H9 (cell line): Measurements from ENCODE around the gene GNAT3. TPM values are rescaled to one million over a fixed set of nuclear protein-coding genes. Genes with fewer than 3 reads are reported as not detected.

Experiments
- DNase-seq: peaks from one replicate; pipeline ENCODE4 v3.0.0-alpha.2; 2017
- H2AFZ ChIP-seq: one replicate; pipeline ENCODE4 v1.6.1; 2013; ENCODE audit warnings: mild to moderate bottlenecking, low read length, control low read depth, moderate library complexity
- H2AK5ac ChIP-seq: 2 replicates; pipeline ENCODE4 v1.6.1; 2013; ENCODE audit warnings: low read length, control low read depth, mixed read lengths; ENCODE audit not compliant: insufficient read length
- H2BK120ac ChIP-seq: one replicate; pipeline ENCODE4 v1.6.1; 2013; ENCODE audit warnings: low read depth, mild to moderate bottlenecking, low read length, control low read depth, inconsistent platforms; ENCODE audit not compliant: poor library complexity, severe bottlenecking
- H2BK12ac ChIP-seq: 2 replicates; pipeline ENCODE4 v1.6.1; 2013; ENCODE audit warnings: low read length, control low read depth, mixed read lengths, low read depth; ENCODE audit not compliant: insufficient read length
- H2BK15ac ChIP-seq: 2 replicates; pipeline ENCODE4 v1.6.1; 2013; ENCODE audit warnings: low read depth, low read length, control low read depth
- H2BK20ac ChIP-seq: one replicate; pipeline ENCODE4 v1.6.1; 2013; ENCODE audit warnings: low read depth, mild to moderate bottlenecking, low read length, control low read depth, inconsistent platforms; ENCODE audit not compliant: poor library complexity, severe bottlenecking
- H2BK5ac ChIP-seq: 2 replicates; pipeline ENCODE4 v1.6.1; 2013; ENCODE audit warnings: low read length, control low read depth, mixed read lengths; ENCODE audit not compliant: insufficient read length
- H3K14ac ChIP-seq: 2 replicates; pipeline ENCODE4 v1.6.1; 2013; ENCODE audit warnings: low read length, control low read depth; ENCODE audit not compliant: insufficient read depth
- H3K18ac ChIP-seq: 2 replicates; pipeline ENCODE4 v1.6.1; 2013; ENCODE audit warnings: low read depth, mild to moderate bottlenecking, mixed read lengths, low read length, control low read depth; ENCODE audit not compliant: insufficient read length
- H3K23ac ChIP-seq: 2 replicates; pipeline ENCODE4 v1.6.1; 2013; ENCODE audit warnings: low read length, control low read depth, mixed read lengths, low read depth; ENCODE audit not compliant: insufficient read length
- H3K23me2 ChIP-seq: 2 replicates; pipeline ENCODE4 v1.6.1; 2013; ENCODE audit warnings: low read depth, mild to moderate bottlenecking, mixed read lengths, low read length, control low read depth; ENCODE audit not compliant: insufficient read length, poor library complexity, severe bottlenecking
- H3K27ac ChIP-seq: 2 replicates; pipeline ENCODE4 v1.5.1; 2013; ENCODE audit warnings: low read length, control low read depth, mixed read lengths, low read depth; ENCODE audit not compliant: insufficient read length
- H3K27me3 ChIP-seq: 2 replicates; pipeline ENCODE4 v1.6.1; 2013; ENCODE audit warnings: low read length, control low read depth, inconsistent platforms; ENCODE audit not compliant: insufficient read depth
- H3K4ac ChIP-seq: 2 replicates; pipeline ENCODE4 v1.6.1; 2013; ENCODE audit warnings: low read depth, mild to moderate bottlenecking, control low read depth, inconsistent platforms, low read length, moderate library complexity
- H3K4me1 ChIP-seq: 2 replicates; pipeline ENCODE4 v1.6.1; 2013; ENCODE audit warnings: low read length, control low read depth, inconsistent platforms; ENCODE audit not compliant: insufficient read depth
- H3K4me2 ChIP-seq: 2 replicates; pipeline ENCODE4 v1.6.1; 2013; ENCODE audit warnings: low read length, control low read depth, mixed read lengths; ENCODE audit not compliant: insufficient read length, insufficient read depth
- H3K56ac ChIP-seq: 2 replicates; pipeline ENCODE4 v1.6.1; 2013; ENCODE audit warnings: low read depth, mild to moderate bottlenecking, mixed read lengths, low read length, control low read depth; ENCODE audit not compliant: insufficient read length
- H3K79me1 ChIP-seq: 2 replicates; pipeline ENCODE4 v1.6.1; 2013; ENCODE audit warnings: low read depth, mild to moderate bottlenecking, moderate library complexity, low read length, control low read depth, inconsistent platforms; ENCODE audit not compliant: insufficient read depth, poor library complexity, severe bottlenecking
- H3K79me2 ChIP-seq: 2 replicates; pipeline ENCODE4 v1.6.1; 2013; ENCODE audit warnings: low read length, control low read depth, inconsistent platforms; ENCODE audit not compliant: insufficient read depth
- H3K9ac ChIP-seq: 2 replicates; pipeline ENCODE4 v1.6.1; 2013; ENCODE audit warnings: low read length, control low read depth, mixed read lengths; ENCODE audit not compliant: insufficient read length; ENCODE audit errors: extremely low read depth
- H3K9me3 ChIP-seq: one replicate; pipeline ENCODE4 v1.6.1; 2013; ENCODE audit warnings: low read depth, low read length, inconsistent platforms; ENCODE audit not compliant: control insufficient read depth
- H3T11ph ChIP-seq: one replicate; pipeline ENCODE4 v1.6.1; 2013; ENCODE audit warnings: mild to moderate bottlenecking, low read length, control low read depth, inconsistent platforms
- H4K20me1 ChIP-seq: one replicate; pipeline ENCODE4 v1.6.1; 2013; ENCODE audit not compliant: control insufficient read depth, insufficient read length, insufficient read depth
- H4K5ac ChIP-seq: 2 replicates; pipeline ENCODE4 v1.6.1; 2013; ENCODE audit warnings: low read depth, mild to moderate bottlenecking, mixed read lengths, low read length, control low read depth; ENCODE audit not compliant: insufficient read length
- H4K8ac ChIP-seq: replicated peaks from 2 replicates; pipeline ENCODE4 v1.6.1; 2013; ENCODE audit warnings: low read length, control low read depth, mixed read lengths, low read depth; ENCODE audit not compliant: insufficient read length
- H4K91ac ChIP-seq: 2 replicates; pipeline ENCODE4 v1.6.1; 2013; ENCODE audit warnings: low read depth, mild to moderate bottlenecking, moderate library complexity, mixed read lengths, low read length, control low read depth; ENCODE audit not compliant: insufficient read length
- H3K27ac Mint-ChIP-seq, 3 experiments: 2 replicates in 2 of 3; 3 replicates in 1 of 3; pipeline ENCODE4 v1.8.0; 2020 to 2021; ENCODE audit warnings: mixed read lengths in 3 of 3, mild to moderate bottlenecking in 1 of 3, moderate library complexity in 1 of 3
- H3K27me3 Mint-ChIP-seq: 2 replicates; pipeline ENCODE4 v1.8.0; 2021; ENCODE audit warnings: low read depth, mild to moderate bottlenecking, moderate library complexity, mixed read lengths
- H3K36me3 Mint-ChIP-seq, 3 experiments: 2 replicates in 2 of 3; 3 replicates in 1 of 3; pipeline ENCODE4 v1.8.0; 2020 to 2021; ENCODE audit warnings: low read depth in 3 of 3, mixed read lengths in 3 of 3; ENCODE audit not compliant: insufficient read depth in 1 of 3
- H3K4me1 Mint-ChIP-seq, 2 experiments: 2 replicates each; pipeline ENCODE4 v1.8.0; 2020; ENCODE audit warnings: mixed read lengths in 2 of 2
- H3K4me3 Mint-ChIP-seq, 2 experiments: 2 replicates in 1 of 2; 3 replicates in 1 of 2; pipeline ENCODE4 v1.8.0; 2020 to 2021; ENCODE audit warnings: mild to moderate bottlenecking in 2 of 2, mixed read lengths in 2 of 2, moderate library complexity in 1 of 2
- H3K9me3 Mint-ChIP-seq, 2 experiments: 2 replicates in 1 of 2; 3 replicates in 1 of 2; pipeline ENCODE4 v1.8.0; 2020; ENCODE audit warnings: mild to moderate bottlenecking in 2 of 2, mixed read lengths in 2 of 2, moderate library complexity in 1 of 2
- WGBS: extraction: QIAGEN DNeasy Blood & Tissue Kit; methylation state at CpG from one replicate; pipeline ENCODE4 v1.1.7; 2013; ENCODE audit warnings: missing lambda C conversion rate, low lambda C conversion rate, mixed read lengths; ENCODE audit not compliant: insufficient read length; ENCODE audit errors: extremely low coverage; 5-methylcytosine and 5-hydroxymethylcytosine counted together
- total RNA-seq: library from RNA; stranded (reverse); gene quantifications from 2 replicates; pipeline ENCODE4 v1.2.1, GENCODE V29; 2021
- TF ChIP-seq, protein P1 (sequence below): fragments of 200-600 bp; sonication (generic); conservative IDR thresholded peaks from 3 replicates; pipeline ENCODE4 v1.8.0; 2021; ENCODE audit warnings: antibody characterized with exemption, mild to moderate bottlenecking

GNAT3 gene
- total RNA-seq, 1 experiment from 2014 or later: not detected

DNA sequence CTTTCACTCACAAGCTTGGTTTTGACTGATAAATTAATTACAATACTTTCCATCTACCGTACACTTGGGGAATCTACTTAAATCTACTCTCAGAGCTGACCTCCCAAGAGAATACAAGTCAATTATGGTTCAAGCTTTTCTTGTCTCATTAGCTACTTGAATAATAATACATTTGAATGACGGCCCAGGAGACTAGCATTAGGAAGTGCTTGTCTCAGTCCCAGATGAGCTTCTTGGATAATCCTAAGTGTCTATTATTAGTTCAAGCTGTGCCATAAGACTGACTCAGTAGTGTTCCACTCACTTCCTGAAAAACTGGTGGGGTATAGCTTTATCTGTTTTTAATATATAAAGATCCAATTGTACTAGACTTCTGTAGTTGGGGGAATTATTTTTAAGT, 100.2 kb downstream of the GNAT3 start:
- H3K23me2 ChIP-seq: no peaks in the 10 kb centered on the region
- H3K23ac ChIP-seq: no peak overlapping the region
- H2BK5ac ChIP-seq: no peak overlapping the region
- Mint-ChIP-seq H3K4me1 (peaks cover 6% of the 10 kb centered on the region in 2 experiments), H3K27ac (no peak overlapping the region), H3K27me3 (no peaks in the 10 kb centered on the region), H3K4me3 (no peak overlapping the region), H3K9me3 (peaks cover 0 to 3% of the 10 kb centered on the region in 2 experiments; a peak in 2 of 5 replicates), H3K36me3 (0 out of 7 replicates have a peak, but pooled peaks cover 0 to 3% (median 0%) of the 10 kb centered on the region in 3 experiments)
- no peak overlapping the region for H2BK12ac ChIP-seq
- H3K9ac ChIP-seq: no peak overlapping the region
- H3K79me2 ChIP-seq: no peaks in the 10 kb centered on the region
- H3K14ac ChIP-seq: no peak overlapping the region
- WGBS: no CpG with 5 or more reads among the region's 2 CpGs
- no peaks in the 10 kb centered on the region for H3K4me1 ChIP-seq
- no peak overlapping the region for H3K4me2 ChIP-seq
- H3K56ac ChIP-seq: no peak overlapping the region
- no peak overlapping the region for H4K5ac ChIP-seq
- no peak overlapping the region for H2BK120ac ChIP-seq
- no peak overlapping the region for H2AFZ ChIP-seq
- no peak overlapping the region for H3K27ac ChIP-seq
- H2BK20ac ChIP-seq: no peak overlapping the region
- H3K79me1 ChIP-seq: no peaks in the 10 kb centered on the region
- H4K8ac ChIP-seq: no peak overlapping the region
- H3K18ac ChIP-seq: no peak overlapping the region
- H2BK15ac ChIP-seq: no peak overlapping the region
- TF ChIP-seq, protein P1, sequence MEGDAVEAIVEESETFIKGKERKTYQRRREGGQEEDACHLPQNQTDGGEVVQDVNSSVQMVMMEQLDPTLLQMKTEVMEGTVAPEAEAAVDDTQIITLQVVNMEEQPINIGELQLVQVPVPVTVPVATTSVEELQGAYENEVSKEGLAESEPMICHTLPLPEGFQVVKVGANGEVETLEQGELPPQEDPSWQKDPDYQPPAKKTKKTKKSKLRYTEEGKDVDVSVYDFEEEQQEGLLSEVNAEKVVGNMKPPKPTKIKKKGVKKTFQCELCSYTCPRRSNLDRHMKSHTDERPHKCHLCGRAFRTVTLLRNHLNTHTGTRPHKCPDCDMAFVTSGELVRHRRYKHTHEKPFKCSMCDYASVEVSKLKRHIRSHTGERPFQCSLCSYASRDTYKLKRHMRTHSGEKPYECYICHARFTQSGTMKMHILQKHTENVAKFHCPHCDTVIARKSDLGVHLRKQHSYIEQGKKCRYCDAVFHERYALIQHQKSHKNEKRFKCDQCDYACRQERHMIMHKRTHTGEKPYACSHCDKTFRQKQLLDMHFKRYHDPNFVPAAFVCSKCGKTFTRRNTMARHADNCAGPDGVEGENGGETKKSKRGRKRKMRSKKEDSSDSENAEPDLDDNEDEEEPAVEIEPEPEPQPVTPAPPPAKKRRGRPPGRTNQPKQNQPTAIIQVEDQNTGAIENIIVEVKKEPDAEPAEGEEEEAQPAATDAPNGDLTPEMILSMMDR: no peak
- no peak overlapping the region for H3K4ac ChIP-seq
- H3K9me3 ChIP-seq: no peaks in the 10 kb centered on the region
- no peaks in the 10 kb centered on the region for H3K27me3 ChIP-seq
- no peaks in the 10 kb centered on the region for H4K20me1 ChIP-seq
- no peak overlapping the region for H3T11ph ChIP-seq
- H2AK5ac ChIP-seq: no peak overlapping the region
- DNase-seq: no peak
- no peak overlapping the region for H4K91ac ChIP-seq
